Activated naive CD4-positive, alpha-beta T cell treated with anti-CD3 and anti-CD28 coated beads, Interleukin-2, amount 50 U/mL, for 16 hours (primary cell): ENCODE data around the gene SMIM22.

ENCODE experiments used
- DNase-seq: peaks from one replicate; pipeline ENCODE4 v3.0.0-alpha.2; 2020

SMIM22 gene

DNA sequence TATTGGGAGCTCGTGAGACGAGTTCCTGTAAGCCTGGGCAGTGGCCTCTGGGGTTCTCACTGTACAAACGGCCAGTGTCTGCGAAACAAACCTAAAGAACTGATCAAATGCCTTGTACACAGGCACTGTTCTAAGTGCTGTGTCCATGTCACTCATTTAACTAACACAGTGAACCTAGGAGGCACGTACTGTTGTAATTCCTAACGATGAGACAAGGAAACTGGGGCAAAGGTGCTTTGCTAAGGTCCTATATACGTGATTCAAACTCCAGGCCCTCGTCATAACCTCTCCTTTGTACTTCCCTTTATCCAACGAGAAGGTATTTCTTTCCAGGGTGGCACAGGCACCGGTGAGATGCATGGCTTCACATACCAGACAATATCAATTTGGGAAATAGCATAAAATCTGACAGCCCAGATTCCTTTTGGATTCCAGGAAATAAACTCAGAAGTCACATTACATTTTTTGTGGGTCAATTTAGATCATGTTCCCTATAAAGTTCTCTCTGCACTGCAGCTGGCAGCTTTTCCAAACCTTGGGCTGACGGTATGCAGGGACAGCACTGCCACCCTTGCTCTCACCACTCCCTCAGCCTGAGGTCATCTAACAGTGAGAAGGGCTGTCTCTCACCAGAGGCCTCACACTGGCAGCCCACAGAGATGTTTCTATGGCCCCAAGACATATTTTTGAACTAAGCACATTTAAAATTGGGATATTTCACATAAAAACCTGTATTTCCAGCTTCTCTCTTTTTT, 33.6 kb downstream of the SMIM22 start:
- DNase-seq: no peak

DNA sequence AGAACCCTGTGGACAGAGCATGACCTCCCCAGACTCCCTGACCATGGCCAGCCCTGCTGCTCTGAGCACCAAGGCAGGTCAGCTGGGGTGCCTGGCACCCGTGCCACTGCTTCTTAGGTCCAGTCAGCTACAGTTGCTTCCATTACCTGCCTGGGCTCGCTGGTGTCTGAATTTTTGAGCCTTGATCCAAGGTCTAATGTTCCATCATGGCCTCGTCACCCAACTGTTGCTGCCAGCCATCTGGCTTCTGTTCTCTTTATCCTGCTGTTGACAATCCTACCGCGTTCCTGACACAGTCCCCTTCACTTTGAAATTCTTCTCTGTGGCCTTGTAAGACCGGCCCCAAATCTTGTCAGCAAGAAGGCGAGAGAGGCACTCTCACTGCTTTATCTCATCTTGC, 35.2 kb downstream of the SMIM22 start:
- DNase-seq: no peak

DNA sequence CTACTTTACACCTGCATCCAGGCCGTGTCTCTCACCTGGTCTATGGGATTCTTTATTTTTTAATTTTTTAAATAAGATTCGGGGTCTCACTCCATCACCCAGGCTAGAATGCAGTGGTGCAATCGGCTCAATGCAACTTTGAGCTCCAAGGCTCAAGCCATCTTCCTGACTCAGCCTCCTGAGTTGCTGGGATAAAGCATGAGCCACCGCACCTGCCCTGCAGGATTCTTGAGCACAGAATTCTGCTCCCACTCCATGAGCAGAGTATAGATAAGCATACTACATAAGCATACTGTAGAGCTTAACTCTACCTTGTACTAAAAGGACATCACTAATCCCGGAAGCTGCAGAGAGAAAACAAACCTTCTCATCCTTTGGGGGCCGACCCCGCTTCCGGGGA, 36.4 kb downstream of the SMIM22 start:
- DNase-seq: no peak

DNA sequence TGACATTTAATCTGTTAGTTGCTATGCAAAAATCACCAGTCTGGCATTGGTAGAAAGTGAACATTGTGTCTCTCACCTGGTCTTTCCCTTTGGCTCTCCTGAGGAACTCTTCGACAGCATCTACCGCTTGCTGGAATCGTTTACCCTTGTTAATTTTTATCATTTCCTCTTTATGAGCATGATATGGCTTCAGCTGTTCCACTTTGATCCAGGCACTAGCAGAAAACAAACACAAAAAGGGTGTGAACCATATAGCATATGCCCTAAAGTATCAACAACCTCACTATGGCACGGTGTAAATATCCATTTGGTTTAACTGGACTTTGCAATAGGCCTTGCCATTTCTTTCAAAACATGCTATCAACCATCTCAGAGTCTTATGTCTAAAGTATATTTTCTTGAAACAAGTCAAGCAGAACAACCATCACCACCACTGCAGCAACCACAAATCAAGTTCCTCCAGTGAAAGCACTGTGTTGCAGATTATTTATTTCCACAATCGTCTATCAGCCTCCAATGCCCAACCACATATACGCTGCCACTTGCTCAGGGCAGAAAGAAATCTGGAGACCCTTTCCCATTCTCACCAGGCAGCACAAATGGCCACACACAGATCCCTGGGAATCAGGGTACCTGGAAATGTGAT, 37.7 kb downstream of the SMIM22 start:
- no peak for DNase-seq

DNA sequence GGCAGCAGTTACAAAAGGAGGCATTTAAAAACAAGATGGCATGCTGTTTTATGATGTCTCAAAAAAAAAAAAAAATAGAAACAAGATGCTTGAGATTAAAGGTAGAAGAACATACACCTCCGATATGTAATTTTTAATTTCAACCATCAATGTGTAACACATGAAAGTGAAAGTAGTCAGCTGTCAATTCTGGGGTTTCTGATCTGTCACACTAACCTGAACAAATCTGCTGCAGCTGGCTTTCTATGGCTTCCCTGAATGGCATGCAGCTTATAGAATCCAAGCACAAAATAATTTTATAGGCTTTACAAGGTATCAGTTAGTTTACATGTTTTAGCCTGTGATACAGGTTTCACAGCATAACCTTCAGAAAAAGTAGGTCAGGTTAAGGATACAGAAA, 38.4 kb downstream of the SMIM22 start:
- no peak for DNase-seq

DNA sequence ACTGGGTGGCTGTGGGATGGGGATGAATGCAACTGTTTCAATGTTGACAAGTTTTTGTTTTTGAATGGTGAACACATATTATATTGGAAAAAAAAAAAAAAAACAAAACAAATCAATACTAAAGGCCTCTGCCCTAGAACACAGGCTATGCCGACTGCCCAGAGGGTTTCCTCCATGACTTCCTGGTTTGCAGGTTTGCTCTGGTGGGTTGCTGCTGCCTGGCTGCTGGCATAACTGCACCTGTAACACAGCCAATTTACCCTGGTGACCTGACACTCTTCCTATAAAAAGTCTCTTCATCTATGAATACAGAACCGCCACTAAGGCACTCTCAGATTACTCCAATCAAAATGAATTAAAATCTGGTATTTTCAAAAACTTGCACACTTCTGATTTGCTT, 41.6 kb downstream of the SMIM22 start:
- no peak for DNase-seq

DNA sequence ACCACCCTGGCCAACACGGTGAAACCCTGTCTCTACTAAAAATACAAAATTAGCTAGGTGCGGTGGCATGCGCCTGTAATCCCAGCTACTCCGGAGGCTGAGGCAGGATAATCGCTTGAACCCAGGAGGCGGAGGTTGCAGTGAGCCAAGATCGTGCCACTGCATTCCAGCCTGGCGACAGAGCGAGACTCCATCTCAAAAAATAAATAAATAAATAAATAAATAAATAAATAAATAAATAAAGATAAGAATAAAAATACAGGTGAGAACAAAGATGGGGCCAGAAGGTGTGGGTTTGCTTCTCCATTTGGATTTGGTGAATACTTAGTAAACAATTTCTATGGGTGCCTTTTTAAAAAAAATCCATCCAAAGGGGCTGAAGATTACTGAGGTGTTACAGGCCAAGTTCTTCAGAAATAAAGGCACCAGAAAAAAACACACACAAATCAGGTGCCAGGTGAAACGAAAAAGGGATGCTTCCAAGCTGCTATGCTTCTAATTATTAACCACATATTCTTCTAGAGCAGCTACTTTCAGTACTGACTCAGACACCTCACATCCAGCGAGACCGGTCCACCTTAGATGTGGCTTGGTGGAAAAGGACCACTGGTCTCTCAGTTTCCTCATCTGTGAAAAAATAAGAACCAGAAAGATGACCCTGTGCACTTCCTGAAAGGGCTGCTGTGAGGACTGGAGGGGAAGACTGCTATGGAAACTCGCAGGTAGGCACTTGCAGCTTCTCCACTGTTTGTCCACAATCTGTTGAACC, 42.7 kb downstream of the SMIM22 start:
- DNase-seq: no peak

DNA sequence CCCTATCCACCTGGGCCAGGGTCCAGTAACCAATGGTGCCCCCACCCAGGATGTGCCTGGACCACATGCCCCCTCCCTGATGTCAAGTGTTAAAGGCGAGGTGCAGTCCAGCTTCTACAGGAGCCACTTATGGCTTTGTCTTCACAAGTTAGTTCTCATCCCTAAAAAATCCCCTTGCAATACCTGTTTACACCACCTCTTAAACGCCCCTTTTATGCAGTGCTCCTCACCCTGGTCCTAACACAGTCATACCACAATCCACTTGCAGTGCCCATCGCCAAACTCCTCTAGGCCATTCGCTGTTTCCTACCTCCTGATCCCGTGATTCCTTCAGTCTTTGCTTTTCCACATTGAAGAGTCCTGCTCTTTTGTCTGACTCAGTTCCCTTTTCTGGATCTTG, 44.8 kb downstream of the SMIM22 start:
- no peak for DNase-seq

DNA sequence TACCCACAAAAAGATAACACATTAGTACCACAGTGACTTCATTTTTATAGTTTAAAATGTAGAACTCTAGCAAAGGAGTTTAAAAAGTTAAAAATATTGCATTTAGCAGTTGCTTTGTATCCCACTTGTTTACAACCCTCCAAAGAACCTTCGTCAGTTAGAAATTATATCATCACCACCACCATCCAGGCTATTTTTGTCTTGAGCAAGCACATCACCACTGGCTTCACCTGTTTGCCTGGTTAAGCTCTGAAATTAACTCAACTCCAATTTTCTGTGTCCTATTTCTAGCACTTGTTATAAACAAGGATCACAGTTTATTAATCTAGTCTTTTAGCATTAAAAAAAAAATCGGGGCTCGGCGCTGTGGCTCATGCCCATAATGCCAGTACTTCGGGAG, 45.8 kb downstream of the SMIM22 start:
- DNase-seq: no peak
